NCI-H2107 treated with DMSO at 0.1 percent for 48 hours (cell line): ENCODE data around the gene MRPS22.
A peak's percentile ranks its signal among the peaks of the same experiment; 100 is the strongest.
"Not testable (repeated sequence)": the region's sequence is repeated elsewhere in the genome, so short reads cannot be mapped to it uniquely, and the experiment has no call there.

Experiments
- DNase-seq: peaks from one replicate; lab custom pipeline; 2025; ENCODE audit not compliant: unreplicated experiment; lab: John Stamatoyannopoulos, UW

The MRPS22 gene

DNA sequence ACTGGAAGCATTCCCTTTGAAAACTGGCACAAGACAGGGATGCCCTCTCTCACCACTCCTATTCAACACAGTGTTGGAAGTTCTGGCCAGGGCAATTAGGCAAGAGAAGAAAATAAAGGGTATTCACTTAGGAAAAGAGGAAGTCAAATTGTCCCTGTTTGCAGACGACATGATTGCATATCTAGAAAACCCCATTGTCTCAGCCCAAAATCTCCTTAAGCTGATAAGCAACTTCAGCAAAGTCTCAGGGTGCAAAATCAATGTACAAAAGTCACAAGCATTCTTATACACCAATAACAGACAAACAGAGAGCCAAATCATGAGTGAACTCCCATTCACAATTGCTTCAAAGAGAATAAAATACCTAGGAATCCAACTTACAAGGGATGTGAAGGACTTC, 9.1 kb upstream of the MRPS22 start:
- not testable (repeated sequence) for DNase-seq

DNA sequence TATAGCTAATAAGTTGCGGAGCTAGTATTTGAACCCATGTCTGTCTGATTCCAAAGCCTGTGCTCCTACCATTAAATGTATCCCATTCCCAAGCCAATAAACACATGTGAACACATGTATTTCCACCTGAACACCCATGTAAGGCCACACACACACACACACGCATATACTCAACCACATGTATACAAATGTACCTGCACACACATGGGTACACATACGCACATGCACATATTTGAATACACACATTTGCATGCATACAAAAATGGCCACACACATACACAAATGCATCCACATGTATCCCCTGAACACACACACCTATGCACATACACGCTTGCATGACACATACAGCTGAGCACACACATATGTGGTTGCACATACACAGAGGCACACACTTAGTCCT, 5.4 kb upstream of the MRPS22 start:
- no peak for DNase-seq

DNA sequence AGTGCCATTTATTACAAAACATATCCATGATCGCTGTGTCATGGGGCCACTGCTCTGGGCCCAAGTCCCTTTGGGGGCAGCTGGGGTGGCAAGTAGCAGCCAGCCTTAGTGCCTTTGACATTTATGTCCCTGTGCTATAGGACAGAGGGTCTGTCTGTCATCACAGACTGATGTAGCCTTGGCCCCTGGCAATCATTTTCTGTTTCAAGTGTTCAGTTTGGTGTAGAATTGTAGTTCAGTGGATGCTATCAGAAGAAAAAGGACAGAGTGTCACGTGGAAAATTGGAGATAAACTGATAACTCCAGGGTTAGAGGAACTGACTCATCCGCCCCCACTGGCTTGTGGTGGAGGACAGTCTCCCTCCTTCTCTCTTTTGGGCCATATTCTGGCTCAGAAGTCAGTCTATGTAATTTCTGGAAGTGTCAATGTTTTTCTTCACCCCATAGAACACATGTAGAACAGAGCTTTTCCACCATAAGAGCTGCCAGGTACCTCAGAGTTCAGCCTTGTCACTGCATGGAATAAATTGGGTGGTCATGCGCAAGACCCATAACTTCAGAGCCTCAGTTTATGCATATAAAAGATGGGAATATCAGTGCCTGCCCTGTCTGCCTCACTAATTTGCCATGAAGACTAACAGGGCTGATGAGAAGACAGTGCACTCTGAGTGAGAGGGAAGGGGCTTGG, 4.5 kb upstream of the MRPS22 start:
- DNase-seq: no peak

DNA sequence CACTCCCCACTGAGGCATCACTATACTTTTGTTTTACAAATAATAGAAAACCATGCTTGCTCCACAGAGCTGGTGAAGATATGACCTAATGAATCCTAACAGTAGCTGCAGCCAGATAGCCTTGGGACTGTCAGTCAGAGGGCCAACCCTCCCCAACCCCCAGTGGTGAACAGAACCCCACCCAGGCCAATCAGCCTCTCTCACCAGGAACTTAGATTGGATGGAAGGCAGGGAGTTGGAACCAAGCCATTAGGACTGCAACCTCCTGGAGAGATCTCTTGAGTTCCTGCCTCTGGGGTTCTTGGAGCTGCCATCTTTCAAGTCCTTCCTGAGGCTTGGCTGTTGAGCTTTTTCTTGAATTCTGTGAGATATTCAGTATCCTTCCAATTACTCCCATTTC, 3.0 kb upstream of the MRPS22 start:
- no peak for DNase-seq

DNA sequence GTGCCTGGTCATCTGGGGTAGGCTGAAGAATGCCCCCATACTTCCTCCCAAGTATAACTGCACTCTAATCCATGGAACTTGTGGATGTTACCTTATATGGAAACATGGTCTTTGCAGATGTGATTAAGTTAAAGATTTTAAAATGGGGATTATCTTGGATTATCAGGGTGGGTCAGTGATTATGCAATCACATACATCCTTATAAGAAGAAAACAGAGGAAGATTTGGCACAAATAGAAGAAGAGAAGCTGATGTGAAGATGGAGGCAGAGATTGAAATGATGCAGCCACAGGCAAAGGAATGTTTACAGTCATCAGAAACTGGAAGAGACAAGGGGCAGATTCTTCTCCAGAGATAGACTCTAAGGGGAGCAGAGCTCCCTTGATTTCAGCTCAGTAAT, 1.8 kb upstream of the MRPS22 start:
- DNase-seq: no peak

DNA sequence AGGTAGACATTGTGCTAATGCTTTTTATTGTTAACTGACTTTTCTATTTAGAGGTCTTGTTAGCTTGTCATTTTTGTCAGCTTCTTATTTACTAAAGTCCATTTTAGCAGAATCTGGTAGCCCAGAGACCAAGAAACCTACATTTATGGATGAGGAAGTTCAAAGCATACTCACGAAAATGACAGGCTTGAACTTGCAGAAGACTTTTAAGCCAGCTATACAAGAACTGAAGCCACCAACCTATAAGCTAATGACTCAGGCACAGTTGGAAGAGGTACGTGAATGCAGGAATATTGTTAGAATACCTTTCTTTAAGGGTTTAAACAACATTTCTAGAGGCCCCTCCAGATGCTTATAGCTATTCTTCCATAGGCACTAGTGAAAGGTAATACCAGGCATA, 3.0 kb downstream of the MRPS22 start:
- no peak for DNase-seq

DNA sequence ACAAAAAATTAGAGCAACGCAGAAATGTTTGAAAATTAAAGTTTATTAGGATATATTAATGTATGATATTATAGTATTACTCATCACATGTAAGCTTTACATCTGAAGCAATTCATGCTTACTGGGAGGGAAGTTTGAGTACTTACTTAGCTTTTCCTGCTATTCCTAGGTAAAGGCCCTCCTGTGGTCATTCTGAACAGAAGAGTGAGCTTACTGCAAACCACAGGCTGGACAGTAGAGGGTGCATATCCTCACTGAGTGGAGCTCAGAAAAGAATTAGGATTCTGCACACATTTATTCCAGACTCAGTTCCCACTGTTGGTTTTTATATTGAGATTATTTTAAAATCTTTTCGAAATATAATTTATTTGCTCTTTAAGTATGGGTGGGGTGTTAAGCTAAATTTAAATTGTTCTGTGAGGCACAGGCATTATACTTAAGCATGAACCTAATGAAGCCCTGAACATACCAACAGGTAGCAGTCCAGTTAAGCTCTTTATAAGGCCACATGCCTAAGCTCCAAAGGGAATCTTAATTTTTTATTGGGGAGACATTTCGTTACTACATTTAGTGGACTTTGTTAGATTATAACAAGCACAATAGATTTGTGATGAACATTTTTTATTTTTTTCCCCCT, 10.2 kb downstream of the MRPS22 start:
- peak; percentile 42 for DNase-seq

DNA sequence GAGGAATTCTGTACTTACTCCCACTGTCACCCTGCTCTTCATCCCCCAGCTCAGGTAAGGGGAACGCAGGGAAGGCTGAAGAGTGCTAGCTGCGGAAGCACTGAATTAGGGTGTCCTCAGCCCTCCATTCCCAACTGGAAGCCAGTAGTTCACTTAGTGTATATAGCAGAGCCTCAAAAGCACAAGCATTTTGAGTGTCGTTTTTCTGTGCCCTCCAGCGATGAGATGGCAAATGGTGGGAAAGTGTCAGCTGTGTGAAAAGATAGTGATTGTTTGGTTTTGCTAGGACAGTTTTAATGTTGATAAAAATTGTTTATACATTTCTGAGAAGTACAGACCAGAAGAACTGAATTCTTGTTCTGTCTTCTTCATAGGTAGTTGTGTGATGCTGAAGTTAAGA, 10.8 kb downstream of the MRPS22 start:
- DNase-seq: no peak

DNA sequence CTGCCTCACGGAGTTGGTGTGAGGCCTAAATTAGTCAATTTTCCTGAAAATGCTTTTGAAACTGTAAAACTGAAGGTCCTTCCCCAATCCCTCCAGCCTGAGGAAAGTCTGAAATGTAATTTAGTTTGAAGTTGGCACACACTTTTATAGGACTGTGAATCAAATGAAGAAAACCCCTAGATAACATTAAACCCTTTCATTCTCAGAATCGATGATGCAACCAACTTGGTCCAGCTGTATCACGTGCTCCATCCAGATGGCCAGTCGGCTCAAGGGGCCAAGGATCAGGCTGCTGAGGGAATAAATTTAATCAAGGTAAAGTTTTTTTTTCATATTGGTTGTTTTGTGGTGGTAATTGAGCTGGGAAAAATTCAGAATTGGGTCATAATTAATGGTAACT, 11.7 kb downstream of the MRPS22 start:
- no peak for DNase-seq

DNA sequence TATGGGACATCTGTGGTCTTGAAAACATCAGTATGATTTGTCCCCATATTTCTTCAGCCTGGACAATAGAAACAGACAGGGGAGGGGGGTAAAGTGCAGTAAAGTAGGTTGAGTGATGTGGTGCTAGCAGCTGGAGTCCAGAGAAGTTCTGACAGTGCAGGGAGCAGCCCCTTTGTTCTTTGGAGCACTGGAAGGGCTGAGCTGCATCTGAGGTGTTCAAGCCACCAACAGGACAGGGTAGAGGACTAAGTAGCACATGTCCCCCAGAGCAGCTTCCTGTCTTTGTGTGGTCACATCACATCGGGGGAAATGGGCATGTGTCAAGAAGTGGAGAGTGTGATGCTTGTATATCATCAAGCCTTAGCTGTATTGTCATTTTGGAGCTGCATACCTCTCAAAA, 12.1 kb downstream of the MRPS22 start:
- no peak for DNase-seq

DNA sequence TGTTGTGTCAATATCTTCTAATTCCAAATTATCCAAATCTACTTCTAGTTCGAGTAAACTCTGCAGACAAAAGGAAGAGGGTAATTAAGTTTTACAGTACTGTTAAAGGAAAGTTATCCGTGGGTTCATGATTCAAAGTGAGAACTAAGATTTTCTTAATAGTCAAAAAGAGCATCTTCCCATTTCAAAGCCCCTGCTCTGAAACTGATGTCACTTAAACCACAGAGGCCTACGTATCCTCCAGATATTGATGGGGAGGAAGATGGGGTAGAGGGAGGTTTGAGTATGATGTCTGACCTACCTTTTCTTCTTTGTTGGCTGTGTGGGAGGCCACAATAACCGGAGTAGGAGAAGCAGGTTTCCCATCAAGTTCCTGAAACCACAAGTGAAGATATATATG, 14.1 kb downstream of the MRPS22 start:
- DNase-seq: no peak

DNA sequence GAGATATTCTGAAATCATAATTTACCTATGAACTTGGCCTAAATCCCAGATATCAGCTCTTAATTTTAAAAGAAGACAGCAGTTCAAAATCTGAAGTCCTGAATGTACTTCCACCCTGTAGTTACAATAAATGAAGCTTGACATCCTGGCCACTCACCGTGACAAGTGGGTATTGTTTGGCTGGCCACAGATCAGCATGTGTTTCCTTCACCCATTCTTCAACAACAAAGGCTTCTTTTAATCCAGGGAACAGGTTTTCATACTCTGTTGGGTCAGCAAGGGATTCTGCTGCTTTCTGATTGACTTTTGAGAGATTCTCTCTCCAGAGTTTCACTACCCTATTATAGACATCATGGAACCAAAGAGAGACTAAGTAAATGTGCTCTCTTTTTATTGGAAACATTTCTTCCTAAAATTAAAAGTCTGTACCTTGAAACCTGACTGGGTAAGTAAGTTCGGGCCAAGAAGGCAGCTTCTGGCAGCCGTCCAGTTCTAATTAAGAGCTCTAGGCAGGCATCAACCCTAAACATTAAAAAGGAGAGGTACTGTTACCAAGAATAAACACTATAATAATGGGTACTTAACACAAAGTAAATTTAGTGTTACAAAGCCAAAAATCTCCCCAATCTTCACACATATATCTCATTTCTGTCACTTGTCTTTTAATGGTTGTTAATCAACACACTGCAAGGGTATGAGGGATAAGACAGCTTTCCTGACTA, 15.2 kb downstream of the MRPS22 start:
- peak; percentile 93 for DNase-seq

DNA sequence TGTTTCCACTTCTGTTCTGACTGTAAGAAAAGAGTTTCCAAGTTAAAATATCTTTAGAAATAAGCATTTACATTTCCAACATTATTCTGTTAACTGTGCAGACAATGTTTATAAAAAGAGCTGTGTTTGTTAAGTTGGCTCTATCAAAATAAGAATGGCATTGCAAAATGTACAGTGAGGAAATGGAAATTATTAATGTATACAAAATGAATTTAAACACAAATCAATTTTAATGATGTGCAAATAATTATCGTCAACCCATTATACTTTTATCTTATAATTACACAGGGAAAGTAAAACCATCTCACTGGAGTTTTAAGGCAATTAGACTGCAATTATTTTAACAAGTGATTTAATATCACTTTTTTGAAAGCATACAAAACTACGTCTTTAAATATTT, 17.5 kb downstream of the MRPS22 start:
- DNase-seq: no peak

DNA sequence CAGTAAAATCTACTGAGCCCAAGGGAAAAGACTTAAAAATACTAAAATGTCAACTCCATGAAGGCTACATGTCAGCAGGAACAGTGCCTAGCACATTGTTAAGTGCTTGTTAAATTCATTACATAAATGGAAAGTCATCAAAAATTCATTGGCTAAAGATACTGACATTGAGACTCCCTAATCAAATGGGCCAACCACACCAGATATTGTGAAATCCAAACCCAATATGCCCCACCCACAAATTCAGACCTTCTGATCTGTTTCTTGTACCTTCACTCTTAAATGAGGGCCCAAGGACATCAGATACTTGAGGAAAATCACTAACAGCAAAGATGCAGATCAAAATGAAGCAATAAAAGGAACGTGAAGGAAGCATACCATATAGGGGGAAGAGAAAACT, 20.7 kb downstream of the MRPS22 start:
- no peak for DNase-seq

DNA sequence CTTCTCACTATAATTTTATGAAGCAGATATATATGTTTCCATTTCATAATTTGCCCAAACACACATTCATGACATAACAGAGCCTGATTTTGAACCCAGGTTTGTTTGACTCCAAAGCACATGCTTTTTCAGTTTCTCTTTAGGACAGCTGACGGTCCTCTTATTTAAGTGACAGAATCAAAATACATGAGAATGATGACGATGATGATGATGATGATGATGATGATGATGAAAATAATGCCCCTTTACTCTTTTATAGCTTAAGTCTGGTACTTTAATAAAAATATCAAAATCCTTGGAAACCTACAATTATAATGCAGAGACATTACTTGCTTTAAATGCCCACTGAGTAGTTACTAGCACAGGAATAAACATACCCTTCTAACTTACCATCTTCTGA, 30.3 kb downstream of the MRPS22 start:
- no peak for DNase-seq

DNA sequence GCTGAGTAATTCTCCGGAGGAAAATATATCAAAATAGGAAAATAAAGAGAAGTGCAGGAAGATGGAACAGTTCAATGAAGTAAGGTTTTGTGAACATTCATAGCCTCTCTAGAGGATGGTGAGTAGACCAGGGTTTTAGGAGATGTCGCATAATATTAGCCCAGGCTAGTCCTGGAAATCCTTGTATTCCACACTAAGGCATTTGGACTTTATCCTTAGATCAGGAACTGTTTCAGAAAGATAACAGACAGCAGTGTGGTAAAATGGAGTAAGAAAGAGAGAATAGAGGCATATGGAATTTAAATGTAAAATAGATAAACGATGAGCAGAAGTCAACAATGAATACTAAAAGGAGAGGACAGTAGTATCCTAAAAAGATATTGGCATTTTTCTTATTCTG, 33.6 kb downstream of the MRPS22 start:
- DNase-seq: no peak

DNA sequence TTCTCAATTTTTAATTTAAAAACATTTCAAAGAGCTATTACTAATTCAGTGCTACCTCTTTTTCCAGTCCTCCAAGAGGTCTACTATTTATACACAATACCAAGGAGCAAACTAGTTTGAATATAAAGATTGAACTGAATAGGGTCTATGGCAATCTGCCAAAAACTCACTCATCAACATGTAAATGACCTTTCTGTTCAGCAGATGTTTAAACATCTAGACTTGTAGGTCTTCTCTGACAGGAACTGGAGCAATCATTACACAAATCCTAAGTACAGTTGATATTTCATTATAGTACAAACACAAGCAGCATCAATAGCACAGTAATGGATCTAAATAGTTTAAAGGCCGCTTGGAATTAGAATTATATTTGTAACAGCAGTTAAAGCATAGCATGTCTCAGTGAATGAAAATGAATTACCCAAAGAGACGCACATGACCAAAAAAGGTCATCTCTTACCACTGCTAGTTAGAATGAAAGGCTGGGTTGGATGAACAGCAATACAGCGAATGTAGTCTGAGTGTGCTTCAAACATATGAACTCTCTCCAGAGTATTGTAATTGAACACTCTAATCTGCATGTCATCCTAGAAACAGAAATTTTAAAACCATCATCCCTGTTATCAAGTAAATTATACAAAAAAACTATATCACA, 34.9 kb downstream of the MRPS22 start:
- peak; percentile 83 for DNase-seq

DNA sequence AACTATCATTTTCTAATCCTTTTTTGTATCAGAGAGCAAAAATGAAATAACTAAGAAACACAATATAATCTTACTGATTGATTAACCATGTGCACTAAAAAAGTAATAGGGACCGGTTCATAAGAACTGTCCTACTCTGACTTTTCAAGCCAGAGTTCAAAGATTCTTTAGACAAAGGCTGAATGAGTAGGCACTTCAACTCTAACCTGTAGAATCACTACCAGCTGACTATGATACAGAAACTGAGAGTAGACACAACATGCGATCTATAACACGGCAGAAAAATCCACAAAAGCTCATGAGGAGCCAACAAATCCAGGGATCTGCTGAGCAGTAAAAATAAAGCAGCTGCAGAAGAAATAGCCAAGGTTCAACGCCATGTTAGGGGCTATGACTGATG, 36.8 kb downstream of the MRPS22 start:
- DNase-seq: no peak

DNA sequence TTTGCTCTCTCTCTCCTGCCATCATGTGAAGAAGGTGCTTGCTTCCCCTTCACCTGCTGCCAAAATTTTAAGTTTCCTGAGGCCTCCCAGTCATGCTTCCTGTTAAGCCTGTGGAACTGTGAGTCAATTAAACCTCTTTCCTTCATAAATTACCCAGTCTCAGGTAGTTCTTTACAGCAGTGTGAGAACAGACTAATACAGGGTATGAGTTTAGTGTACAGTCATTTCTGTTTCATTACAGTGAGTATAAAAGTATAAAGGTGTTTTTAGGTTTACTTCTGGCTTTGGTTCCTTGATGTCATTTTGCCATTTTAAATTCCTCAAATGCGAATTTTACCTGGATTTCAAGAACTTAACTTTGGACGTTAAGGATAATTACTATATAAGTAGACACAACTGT, 38.5 kb downstream of the MRPS22 start:
- DNase-seq: not testable (repeated sequence)

DNA sequence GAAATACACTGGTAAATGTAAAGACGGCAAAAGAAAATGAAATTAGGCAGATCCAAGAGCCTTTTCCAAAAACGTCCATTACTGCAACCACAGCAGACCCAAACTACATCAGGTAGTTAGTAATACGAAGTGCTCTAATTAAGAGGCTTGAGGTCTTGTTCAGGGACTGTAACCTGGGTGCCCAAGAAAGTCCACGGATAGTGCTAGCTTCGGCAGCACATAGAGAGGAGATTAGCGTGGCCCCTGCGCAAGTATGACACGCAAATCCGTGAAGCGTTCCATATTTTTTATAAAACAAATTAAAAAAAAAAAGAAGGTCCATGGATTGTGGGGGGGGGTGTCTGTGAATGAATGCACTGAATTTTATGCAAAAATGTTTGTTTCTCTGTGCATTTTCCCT, 44.3 kb downstream of the MRPS22 start:
- no peak for DNase-seq

DNA sequence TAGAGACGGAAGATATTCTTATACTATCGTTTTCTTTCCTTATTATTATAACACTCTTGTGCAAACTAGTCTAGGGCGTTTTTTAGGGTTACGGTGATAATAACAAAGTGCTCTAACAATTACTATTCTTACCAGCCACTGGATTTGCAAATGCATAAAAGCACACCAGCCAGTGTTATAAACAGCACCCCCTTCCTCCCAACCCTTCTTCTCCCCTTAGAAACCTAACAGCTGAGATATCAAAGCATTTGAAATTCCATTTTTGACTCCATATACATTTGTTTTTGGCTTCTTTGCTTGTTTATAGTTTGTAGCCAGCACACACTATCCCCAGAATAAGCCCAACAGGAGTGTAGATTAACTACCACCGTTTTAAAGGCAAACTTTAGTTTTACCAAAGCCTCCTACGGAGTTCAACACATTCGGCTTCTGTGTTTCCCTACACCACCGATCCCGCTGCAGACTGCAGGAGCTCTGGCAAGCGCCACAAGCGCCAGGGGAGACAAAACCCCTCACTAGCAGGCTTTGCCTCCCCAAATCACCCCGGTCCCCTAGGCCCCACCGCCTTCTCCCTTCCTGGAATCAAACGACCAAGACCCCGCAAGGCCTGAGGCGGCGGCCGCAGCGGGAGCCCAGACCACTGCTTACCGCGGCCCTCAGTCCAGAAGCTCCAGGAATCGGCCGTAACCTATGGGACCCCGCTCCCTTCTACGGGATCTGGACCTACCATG, 45.2 kb downstream of the MRPS22 start:
- DNase-seq: peak; percentile 49
